Activated B cell treated with CpG ODN at 0.5 μM for 24 hours (primary cell): ENCODE data around the gene ITPRID2. TPM values are rescaled to one million over a fixed set of nuclear protein-coding genes. Genes with fewer than 3 reads are reported as not detected.
"Not testable (repeated sequence)": the region's sequence is repeated elsewhere in the genome, so short reads cannot be mapped to it uniquely, and the experiment has no call there.

ENCODE experiments used
- ATAC-seq: fragments of 200-7000 bp; cut with Tn5 transposase; one replicate; pipeline ENCODE4 v1.10.0; 2021; ENCODE audit warnings: low read depth, mild to moderate bottlenecking, moderate library complexity
- CTCF ChIA-PET: fragments of 350-600 bp; sonication (Branson Sonifier 250); formaldehyde crosslinking; loops from one replicate; lab custom pipeline; 2021; ENCODE audit warnings: antibody characterized with exemption; lab: Charles Lee
- POLR2A ChIA-PET: fragments of 350-600 bp; sonication (Branson Sonifier 250); formaldehyde crosslinking; loops from one replicate; lab custom pipeline; 2021; ENCODE audit warnings: antibody characterized with exemption; lab: Charles Lee
- DNase-seq: peaks from one replicate; pipeline ENCODE4 v3.0.0; 2022
- H3K27ac Mint-ChIP-seq: one replicate; pipeline ENCODE4 v1.8.0; 2020; ENCODE audit warnings: mixed read lengths
- H3K27me3 Mint-ChIP-seq: one replicate; pipeline ENCODE4 v1.8.0; 2021; ENCODE audit warnings: mixed read lengths
- H3K36me3 Mint-ChIP-seq: one replicate; pipeline ENCODE4 v1.8.0; 2021; ENCODE audit warnings: low read depth, mixed read lengths
- H3K4me1 Mint-ChIP-seq: one replicate; pipeline ENCODE4 v1.8.0; 2021; ENCODE audit warnings: mixed read lengths
- H3K4me3 Mint-ChIP-seq: one replicate; pipeline ENCODE4 v1.8.0; 2020; ENCODE audit warnings: mild to moderate bottlenecking, mixed read lengths
- H3K9me3 Mint-ChIP-seq: one replicate; pipeline ENCODE4 v1.8.0; 2020; ENCODE audit warnings: mixed read lengths
- CTCF ChIP-seq: fragments of 200-600 bp; IDR thresholded peaks from one replicate; pipeline ENCODE4 v1.8.0; 2022; ENCODE audit warnings: antibody characterized with exemption, mild to moderate bottlenecking
- intact Hi-C: fragments of 100-400 bp; cut with micrococcal nuclease; formaldehyde crosslinking; loops from one replicate; pipeline ENCODE4 v1.15.1; 2024
- total RNA-seq: library from RNA; stranded (reverse); gene quantifications from 2 replicates; pipeline ENCODE4 v1.2.3, GENCODE V29; 2022

The ITPRID2 gene
- total RNA-seq, 1 donor from 2014 or later: 33.9 TPM

GRCh38 chr2:181954538-181954883, 63.0 kb downstream of the ITPRID2 start:
- intact Hi-C loops: loop anchor here (1.0 to 5.0 kb wide), 4 partner anchors 62 to 877 kb away; no protein-coding TSS in a partner anchor
- DNase-seq (no peak), ATAC-seq (no peak)
- Mint-ChIP-seq H3K36me3 (no peaks in the 10 kb centered on the region), H3K9me3 (no peaks in the 10 kb centered on the region), H3K4me3 (no peak overlapping the region), H3K27me3 (peaks cover 4% of the 10 kb centered on the region), H3K27ac (no peak overlapping the region), H3K4me1 (peaks cover 5% of the 10 kb centered on the region)
- ChIA-PET POLR2A (no interaction called here), CTCF (interaction anchor here (0.7 to 0.9 kb wide), 2 partner anchors 49 to 196 kb away, joined by 3 read pairs; no protein-coding TSS in a partner anchor)
- TF ChIP-seq CTCF: no peak

- Mint-ChIP-seq H3K4me1 (peaks cover 5% of the 10 kb centered on the region), H3K9me3 (no peaks in the 10 kb centered on the region), H3K27me3 (peaks cover 4% of the 10 kb centered on the region), H3K36me3 (no peaks in the 10 kb centered on the region), H3K27ac (no peak overlapping the region), H3K4me3 (no peak overlapping the region)
- POLR2A ChIA-PET: no interaction called here
- ATAC-seq: no peak
- DNase-seq: no peak
- CTCF ChIA-PET: interaction anchor here (0.7 to 0.9 kb wide), 3 partner anchors 49 to 213 kb away, joined by 3 to 4 read pairs (median 3); no protein-coding TSS in a partner anchor
- no peak for TF ChIP-seq CTCF
- intact Hi-C loops: loop anchor here (2.0 kb wide), 2 partner anchors 62 to 122 kb away; no protein-coding TSS in a partner anchor
These were observed 63.5 kb downstream of the ITPRID2 start for GRCh38 chr2:181955010-181955409.

- ATAC-seq, H3K9me3 Mint-ChIP-seq, H3K27ac Mint-ChIP-seq, H3K36me3 Mint-ChIP-seq, H3K4me1 Mint-ChIP-seq, DNase-seq, H3K27me3 Mint-ChIP-seq, POLR2A ChIA-PET, H3K4me3 Mint-ChIP-seq, CTCF ChIA-PET: not testable (repeated sequence)
- intact Hi-C loops: loop anchor here (2.0 kb wide), 2 partner anchors 63 to 121 kb away; no protein-coding TSS in a partner anchor
These were observed 64.3 kb downstream of the ITPRID2 start for GRCh38 chr2:181955866-181956265.

- Mint-ChIP-seq H3K36me3 (no peaks in the 10 kb centered on the region), H3K4me3 (no peak overlapping the region), H3K9me3 (no peaks in the 10 kb centered on the region), H3K27me3 (peaks cover 2% of the 10 kb centered on the region), H3K27ac (no peak overlapping the region), H3K4me1 (peaks cover 5% of the 10 kb centered on the region)
- ATAC-seq (no peak), DNase-seq (no peak)
- ChIA-PET POLR2A (no interaction called here), CTCF (no interaction called here)
- intact Hi-C loops: no loop called here
- no peak for TF ChIP-seq CTCF
These were observed 66.1 kb downstream of the ITPRID2 start for GRCh38 chr2:181957668-181958067.

- ATAC-seq (no peak), DNase-seq (no peak)
- Mint-ChIP-seq H3K27me3 (peaks cover 2% of the 10 kb centered on the region), H3K4me3 (no peak overlapping the region), H3K27ac (no peak overlapping the region), H3K4me1 (peaks cover 5% of the 10 kb centered on the region), H3K36me3 (no peaks in the 10 kb centered on the region), H3K9me3 (no peaks in the 10 kb centered on the region)
- ChIA-PET POLR2A (no interaction called here), CTCF (no interaction called here)
- intact Hi-C loops: no loop called here
- no peak for TF ChIP-seq CTCF
These were observed 67.2 kb downstream of the ITPRID2 start for GRCh38 chr2:181958726-181959125.

GRCh38 chr2:181959508-181959907, 68.0 kb downstream of the ITPRID2 start:
- POLR2A ChIA-PET: no interaction called here
- H3K27ac Mint-ChIP-seq: no peak overlapping the region
- intact Hi-C loops: no loop called here

GRCh38 chr2:181961167-181961566, 69.6 kb downstream of the ITPRID2 start:
- H3K36me3 Mint-ChIP-seq, H3K27ac Mint-ChIP-seq, H3K4me1 Mint-ChIP-seq, DNase-seq, ATAC-seq, H3K27me3 Mint-ChIP-seq, H3K9me3 Mint-ChIP-seq, H3K4me3 Mint-ChIP-seq, POLR2A ChIA-PET, intact Hi-C loops: not testable (repeated sequence)
- CTCF ChIA-PET: interaction anchor here (0.6 to 1.4 kb wide), 3 partner anchors 57 to 118 kb away, joined by 3 to 5 read pairs (median 4); no protein-coding TSS in a partner anchor

More at GRCh38 chr2:181959508-181959907, 68.0 kb downstream of the ITPRID2 start:
- CTCF ChIA-PET: no interaction called here
- H3K9me3 Mint-ChIP-seq: no peaks in the 10 kb centered on the region
- H3K4me3 Mint-ChIP-seq: no peak overlapping the region
- ATAC-seq: no peak
- TF ChIP-seq CTCF: no peak
- DNase-seq: no peak
- peaks cover 2% of the 10 kb centered on the region for H3K27me3 Mint-ChIP-seq
- no peaks in the 10 kb centered on the region for H3K36me3 Mint-ChIP-seq
- H3K4me1 Mint-ChIP-seq: peaks cover 2% of the 10 kb centered on the region
